ENCODE results near the gene PRKN.

GRCh38 chr6:162625846-162626540 lies 101.6 kb downstream of the PRKN start:
- TF ChIP-seq ZBTB8A (tag by site-specific recombination; IDR thresholded peaks at IDR 0.05) (no peak), BCL11A (tag by site-specific recombination; IDR thresholded peaks at IDR 0.05; ENCODE audit: low read depth) (no peak)
